Ureter (tissue), 1 donor: ENCODE measurements around the gene ANK3. TPM values are rescaled to one million over a fixed set of nuclear protein-coding genes. Genes with fewer than 3 reads are reported as not detected.

Source experiments
- DNase-seq: peaks from one replicate; pipeline ENCODE4 v3.0.0-alpha.2; 2020; ENCODE audit warnings: low spot score
- total RNA-seq: library from RNA; stranded (reverse); gene quantifications from one replicate; pipeline ENCODE4 v1.2.4, GENCODE V29; 2023
- donor health status: DM: yes; HTN: yes; CAD: no.

The ANK3 gene
- total RNA-seq, 1 donor from 2014 or later, result 86.0 TPM

- no peak for DNase-seq
These were observed 207.0 kb downstream of the ANK3 start for GRCh38 chr10:60182691-60183090.

DNA sequence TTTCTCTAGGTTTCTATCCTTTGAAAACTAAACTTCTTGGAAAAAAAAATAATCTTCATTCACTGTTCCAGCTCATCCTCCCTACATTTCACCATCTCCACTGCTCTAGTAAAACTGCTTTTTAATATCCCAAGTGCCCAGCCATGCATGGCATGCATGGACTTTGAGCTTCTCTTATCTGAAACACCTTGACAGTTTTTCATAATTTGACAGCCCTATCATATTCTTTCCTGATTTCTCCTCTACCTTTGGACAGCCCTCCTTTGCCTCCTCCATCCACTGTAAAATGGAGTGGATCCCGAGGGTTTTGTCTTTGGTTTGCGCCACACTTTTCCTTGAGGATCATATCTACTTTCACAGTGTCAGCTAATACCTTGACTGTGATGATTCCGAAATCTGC lies 212.8 kb downstream of the ANK3 start:
- no peak for DNase-seq

- no peak for DNase-seq
These were observed 214.2 kb downstream of the ANK3 start for GRCh38 chr10:60175441-60175971.

DNA sequence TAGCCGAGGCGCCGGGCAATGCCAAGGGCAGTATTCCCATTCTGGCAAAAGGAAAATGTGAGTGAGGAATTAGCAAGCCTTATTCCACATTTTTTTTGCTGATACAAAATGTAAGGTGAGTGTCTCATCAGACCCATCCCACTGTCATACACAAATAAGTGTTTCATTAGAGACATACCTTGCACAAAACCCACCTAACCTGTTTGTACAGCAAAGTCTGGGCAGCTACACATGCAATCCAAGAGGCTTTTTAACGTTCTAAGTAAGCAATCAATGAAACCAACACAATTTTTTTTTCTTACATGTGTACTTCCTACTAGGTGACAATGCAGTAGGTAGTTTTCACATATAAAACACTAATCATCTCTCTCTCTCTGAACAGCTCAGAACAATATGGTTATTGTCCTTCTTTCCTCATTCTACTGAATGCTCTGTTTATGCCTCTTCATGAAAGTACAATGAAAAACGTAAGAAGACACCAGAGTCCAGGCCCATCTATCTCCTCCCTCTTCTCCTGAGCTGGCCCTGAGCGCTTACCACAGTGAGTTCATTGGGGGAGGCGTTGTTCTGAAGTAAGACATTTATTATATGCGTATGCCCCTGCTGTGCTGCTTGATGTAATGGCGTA lies 217.2 kb downstream of the ANK3 start:
- no peak for DNase-seq

- DNase-seq, result no peak
These were observed 218.2 kb downstream of the ANK3 start for GRCh38 chr10:60171436-60172013.

DNA sequence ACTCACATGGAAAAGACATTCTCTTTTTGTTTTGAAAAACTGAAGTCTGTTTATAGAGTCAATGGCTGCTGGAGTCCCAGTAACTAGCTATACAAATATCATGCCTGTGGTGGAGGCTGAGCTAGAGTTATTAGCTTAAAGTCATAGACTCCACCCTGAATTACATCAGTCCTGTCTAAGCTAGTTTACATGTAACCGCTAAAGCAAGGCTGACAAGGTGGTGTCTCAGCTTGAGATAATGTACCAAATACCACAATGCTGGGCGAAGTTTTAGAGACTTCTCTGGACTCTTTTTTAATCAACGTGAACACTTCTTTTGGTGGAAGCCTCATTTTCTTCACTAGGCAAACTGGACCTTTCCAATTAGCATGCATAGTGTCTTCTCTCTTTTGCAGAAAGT lies 219.4 kb downstream of the ANK3 start:
- DNase-seq, result no peak

- DNase-seq, result no peak
These were observed 220.6 kb downstream of the ANK3 start for GRCh38 chr10:60169111-60169510.

DNA sequence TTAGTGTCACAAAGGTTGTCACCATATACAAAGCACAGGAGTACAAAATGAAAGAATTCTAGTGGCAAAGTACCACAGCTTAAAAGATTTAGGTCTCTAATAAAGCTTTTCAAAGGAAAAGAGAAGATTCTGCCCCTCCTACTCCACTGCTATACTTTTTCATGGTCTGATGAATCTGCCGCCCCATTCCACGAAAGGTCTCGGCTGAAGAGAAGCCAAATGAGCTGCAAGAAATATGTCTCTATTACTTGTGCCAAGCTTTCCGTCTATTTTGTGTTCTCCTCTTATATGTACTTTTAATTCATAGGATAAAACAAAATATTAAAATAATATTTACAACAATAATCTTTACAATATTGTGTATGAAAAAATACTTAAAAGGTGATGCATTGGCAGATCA lies 222.6 kb downstream of the ANK3 start:
- no peak for DNase-seq

- no peak for DNase-seq
These were observed 225.9 kb downstream of the ANK3 start for GRCh38 chr10:60163786-60164185.

GRCh38 chr10:60162631-60163030 lies 227.0 kb downstream of the ANK3 start:
- DNase-seq, result no peak

DNA sequence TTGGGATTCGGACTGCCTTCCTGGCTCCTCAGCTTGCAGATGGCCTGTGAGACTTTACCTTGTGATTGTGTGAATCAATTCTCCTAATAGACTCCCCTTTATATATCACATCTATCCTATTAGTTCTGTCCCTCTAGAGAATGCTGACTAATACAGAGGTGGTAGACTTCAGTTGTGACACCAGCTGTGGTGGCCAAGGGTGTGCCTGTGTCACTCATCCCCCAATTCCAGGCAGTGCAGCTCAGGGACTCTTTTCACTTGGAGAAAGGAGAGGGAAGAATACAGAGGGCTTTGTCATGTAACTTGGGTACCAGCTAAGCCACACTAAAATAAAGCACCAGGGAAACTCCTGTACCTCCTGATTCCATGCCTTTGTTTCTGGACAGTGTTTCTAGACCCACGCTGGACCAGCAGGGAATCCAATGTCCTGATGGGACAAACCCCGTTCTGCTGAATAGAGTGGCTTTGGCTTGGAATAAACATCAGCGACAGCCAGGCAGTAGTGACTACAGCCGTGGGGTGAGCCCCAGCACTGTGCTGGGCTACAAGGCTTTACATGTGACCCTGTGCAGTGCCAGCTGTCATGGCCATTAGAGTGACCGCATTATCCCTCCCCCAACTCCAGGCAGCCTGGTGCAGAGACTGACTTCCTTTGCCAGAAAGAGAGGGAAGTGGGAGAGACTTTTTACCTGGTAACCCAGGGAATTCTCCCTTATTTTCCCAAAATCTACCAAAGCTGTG lies 233.6 kb downstream of the ANK3 start:
- no peak for DNase-seq

DNA sequence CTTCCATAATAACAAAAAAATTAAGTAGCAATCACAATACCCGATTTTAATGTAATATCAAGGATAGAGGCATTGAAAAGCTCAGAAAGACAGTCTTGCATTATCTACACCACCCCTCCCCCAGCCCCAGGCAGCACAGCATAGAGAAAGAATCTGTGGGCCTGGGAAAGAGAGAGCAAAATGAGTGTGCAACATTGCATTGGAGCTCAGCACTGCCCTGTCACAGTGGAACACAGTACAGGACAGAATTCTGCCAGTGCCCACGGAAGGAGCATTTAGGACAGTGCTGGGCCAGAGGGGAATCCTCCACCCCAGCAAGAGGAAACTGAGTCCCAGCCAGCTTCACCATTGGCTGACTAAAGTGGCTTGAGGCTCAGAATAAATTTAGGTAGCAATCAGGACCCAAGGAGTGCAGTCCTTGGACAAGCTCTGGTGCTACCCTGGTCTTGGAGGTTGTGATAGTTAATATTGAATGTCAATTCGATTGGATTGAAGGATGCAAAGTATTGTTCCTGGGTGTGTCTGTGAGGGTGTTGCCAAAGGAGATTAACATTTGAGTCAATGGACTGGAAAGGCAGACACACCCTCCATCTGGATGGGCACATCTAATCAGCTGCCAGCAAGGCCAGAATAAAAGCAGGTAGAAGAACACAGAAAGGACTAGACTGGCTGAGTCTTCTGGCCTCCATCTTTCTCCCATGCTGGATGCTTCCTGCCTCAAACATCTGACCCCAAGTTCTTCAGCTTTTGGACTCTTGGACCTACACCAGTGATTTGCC lies 234.4 kb downstream of the ANK3 start:
- DNase-seq, result no peak

- no peak for DNase-seq
These were observed 240.7 kb downstream of the ANK3 start for GRCh38 chr10:60149003-60149402.

DNA sequence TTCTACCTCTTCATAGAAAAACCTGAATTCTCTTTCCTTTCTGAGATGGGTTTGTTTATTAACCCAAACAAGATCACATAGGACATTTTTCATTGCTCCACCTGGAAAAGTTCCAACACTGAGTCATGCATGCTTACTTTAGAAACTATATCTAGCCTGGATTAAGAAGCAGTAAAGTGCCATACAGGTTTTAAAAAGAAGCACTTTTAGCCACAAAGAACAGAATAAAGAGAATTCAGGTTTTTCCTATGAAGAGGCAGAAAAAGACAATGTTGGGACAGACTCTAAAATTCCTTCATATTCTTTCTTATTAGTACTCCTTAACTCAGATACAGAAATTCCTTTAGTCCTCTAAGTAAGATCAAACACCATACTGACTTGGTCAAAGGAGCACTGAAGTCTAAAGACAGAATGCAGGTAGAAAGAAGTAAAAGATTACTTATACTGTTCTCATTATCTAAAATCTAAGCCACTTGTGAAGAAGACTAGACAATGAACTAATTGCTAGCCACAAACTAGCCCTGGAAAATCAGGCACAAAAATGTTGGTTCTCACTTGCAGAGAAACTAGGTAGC lies 241.3 kb downstream of the ANK3 start:
- peak; percentile 54 for DNase-seq

DNA sequence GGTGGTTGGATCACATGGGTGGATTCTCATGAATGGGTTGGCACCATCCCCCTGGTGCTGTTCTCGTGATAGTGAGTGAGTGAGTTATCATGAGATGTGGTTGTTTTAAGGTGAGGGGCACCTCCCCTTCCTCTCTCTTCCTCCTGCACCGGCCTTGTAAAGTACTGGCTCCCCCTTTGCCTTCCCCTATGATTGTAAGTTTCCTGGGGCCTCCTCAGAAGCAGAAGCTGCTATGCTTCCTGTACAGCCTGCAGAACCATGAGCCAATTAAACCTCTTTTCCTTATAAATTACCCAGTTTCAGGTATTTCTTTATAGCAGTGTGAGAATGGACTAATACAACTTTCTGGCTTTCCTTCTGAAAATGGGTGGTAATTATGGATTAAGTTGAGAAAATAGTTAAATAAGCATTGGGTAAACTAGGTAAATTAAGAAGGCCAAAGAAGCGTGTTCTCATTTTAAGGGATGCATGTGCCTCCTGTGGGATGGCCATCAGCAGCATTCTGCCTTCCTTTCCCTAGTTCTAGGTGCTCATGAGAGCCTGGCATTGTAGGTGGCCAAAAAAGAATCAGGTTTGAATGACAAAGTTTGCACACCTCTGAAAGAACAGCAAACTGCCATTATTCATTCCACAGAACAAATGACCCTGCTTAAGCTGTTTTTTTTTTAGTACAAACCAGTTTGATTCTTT lies 242.0 kb downstream of the ANK3 start:
- no peak for DNase-seq

DNA sequence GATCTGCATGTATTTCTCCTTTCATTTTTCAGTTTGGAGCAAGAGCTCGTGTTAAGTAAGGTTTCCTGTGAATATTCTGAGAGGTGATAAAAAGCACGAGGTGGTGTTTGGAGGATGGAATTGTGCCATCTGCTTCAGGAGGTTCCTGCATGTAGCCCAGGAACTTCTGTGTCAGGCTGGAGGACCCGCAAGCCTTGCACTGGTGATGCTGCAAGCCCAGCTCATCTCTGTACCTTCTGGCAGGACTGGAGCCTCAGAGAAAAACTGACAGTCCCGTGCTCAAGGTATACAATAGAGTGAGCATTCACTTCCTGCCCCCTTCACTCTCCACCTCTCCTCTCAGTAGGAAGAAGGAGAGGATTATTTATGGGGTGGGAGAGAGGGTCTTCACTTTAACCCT lies 242.7 kb downstream of the ANK3 start:
- no peak for DNase-seq

DNA sequence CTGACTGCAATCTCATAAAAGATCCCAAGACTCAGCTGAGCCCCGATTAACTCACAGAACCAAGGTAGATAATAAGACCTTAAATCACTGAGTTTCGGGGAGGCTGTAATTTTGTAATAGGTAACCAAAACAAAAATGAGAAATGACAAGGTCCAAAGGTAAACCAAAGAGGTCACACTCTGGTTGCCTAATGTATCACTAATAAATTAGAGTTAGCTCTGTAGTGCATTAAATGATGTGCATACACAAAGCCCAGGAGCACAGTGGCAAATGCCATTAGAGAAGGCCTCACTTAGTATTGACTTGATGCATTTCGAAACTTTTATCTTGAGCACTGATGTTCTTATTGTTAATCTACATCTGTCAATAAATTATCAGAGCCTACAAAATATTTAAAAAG lies 245.6 kb downstream of the ANK3 start:
- no peak for DNase-seq

- DNase-seq, result no peak
These were observed 246.9 kb downstream of the ANK3 start for GRCh38 chr10:60142736-60143135.

DNA sequence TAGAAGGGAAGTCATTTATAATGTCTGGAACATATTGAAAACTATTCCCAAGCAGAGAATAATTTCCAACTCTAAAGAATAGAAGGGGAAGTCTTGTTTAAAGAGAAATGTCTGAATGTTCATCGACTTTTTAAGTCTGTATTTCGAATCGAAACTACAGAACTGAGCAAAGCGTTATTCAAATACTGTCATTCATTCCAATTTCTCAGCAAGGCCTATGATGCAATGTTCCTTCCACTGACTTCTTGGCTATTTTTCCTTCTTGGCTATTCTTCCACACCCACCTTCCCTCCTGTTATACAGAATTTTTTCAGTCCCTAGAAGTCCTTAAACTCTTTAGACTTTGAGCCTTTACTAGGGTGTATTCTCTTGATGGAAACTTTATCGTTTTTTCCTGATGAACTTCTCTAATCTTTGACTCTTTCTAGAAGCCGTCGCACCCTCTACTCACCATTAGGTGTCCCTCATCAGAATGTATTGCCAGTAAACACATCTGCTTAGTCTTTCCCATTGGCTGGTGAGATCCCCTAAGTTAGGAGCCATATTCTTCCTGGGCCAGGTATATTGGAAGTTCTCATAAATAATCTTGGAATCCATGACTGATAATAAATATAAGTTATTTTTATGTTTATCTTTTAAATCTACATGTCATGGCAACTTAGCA lies 247.6 kb downstream of the ANK3 start:
- DNase-seq, result no peak
